GM19025 (cell line): ENCODE measurements around the gene FGGY.

ENCODE experiments used
- ATAC-seq: cut with Tn5 transposase; IDR thresholded peaks from one replicate; pipeline ENCODE4 v1.9.1; 2021; ENCODE audit warnings: mild to moderate bottlenecking, low read depth, moderate library complexity; ENCODE audit not compliant: unreplicated experiment

FGGY gene

GRCh38 chr1:59498640-59499039 is 201.7 kb downstream of the FGGY start:
- no peak for ATAC-seq

- ATAC-seq: no peak
These were observed 202.5 kb downstream of the FGGY start for GRCh38 chr1:59499273-59499942.

GRCh38 chr1:59499943-59500569 is 203.2 kb downstream of the FGGY start:
- ATAC-seq: no peak

- no peak for ATAC-seq
These were observed 204.3 kb downstream of the FGGY start for GRCh38 chr1:59500950-59501742.

- ATAC-seq: no peak
These were observed 205.3 kb downstream of the FGGY start for GRCh38 chr1:59502009-59502691.

- ATAC-seq: no peak
These were observed 207.4 kb downstream of the FGGY start for GRCh38 chr1:59504276-59504675.

GRCh38 chr1:59505596-59506028 is 208.7 kb downstream of the FGGY start:
- ATAC-seq: no peak

- peak; percentile 78 for ATAC-seq
These were observed 210.1 kb downstream of the FGGY start for GRCh38 chr1:59506952-59507351.

- no peak for ATAC-seq
These were observed 212.5 kb downstream of the FGGY start for GRCh38 chr1:59509341-59509875.

GRCh38 chr1:59510249-59510648 is 213.4 kb downstream of the FGGY start:
- ATAC-seq: no peak

- no peak for ATAC-seq
These were observed 214.9 kb downstream of the FGGY start for GRCh38 chr1:59511476-59512465.

- no peak for ATAC-seq
These were observed 215.8 kb downstream of the FGGY start for GRCh38 chr1:59512702-59513101.

GRCh38 chr1:59514061-59514909 is 217.4 kb downstream of the FGGY start:
- no peak for ATAC-seq

- no peak for ATAC-seq
These were observed 220.0 kb downstream of the FGGY start for GRCh38 chr1:59516881-59517280.

GRCh38 chr1:59520194-59520593 is 223.3 kb downstream of the FGGY start:
- ATAC-seq: no peak

- no peak for ATAC-seq
These were observed 224.0 kb downstream of the FGGY start for GRCh38 chr1:59520827-59521418.

GRCh38 chr1:59521456-59521855 is 224.6 kb downstream of the FGGY start:
- ATAC-seq: no peak

- no peak for ATAC-seq
These were observed 226.1 kb downstream of the FGGY start for GRCh38 chr1:59522925-59523505.
